ENCODE measurements around the gene ETS1.

ETS1 gene

DNA sequence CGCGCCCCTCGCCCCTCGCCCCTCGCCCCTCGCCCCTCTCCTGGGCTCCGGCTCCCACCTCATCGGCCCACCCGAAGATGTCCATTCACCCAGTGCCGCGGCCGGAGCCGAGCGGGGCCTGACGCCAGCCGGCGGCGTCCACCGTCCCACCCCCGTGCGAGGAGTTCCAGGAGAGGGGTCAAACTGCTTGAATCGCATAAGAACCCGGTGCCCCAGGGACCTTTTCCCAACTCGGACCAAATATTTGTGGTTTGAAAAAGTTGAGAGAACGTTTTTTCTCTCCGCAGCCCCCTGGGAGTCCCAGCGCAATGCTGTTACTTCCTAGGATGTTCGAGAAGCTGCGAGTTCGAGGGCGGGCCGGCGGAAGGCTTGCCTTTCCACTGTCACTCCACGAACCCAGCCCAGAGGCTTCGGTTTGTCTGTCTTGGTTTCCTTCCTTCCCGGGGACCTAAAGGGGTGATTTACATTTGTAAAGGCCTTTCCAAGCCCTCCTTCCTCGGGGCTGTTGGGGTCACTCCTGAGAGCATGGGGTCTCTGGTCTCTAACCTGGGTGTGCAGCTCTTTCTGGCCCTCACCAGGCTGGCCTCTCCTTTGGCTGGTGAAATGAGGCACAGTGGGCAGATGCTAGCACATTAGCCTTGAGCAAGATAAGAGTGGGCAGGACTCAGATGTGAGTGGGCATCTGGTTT lies 38.0 kb downstream of the ETS1 start:
- no peak for DNase-seq (ENCODE audit: extremely low spot score)
- POLR2A ChIA-PET, result no interaction called here
- CTCF ChIA-PET, result no interaction called here

DNA sequence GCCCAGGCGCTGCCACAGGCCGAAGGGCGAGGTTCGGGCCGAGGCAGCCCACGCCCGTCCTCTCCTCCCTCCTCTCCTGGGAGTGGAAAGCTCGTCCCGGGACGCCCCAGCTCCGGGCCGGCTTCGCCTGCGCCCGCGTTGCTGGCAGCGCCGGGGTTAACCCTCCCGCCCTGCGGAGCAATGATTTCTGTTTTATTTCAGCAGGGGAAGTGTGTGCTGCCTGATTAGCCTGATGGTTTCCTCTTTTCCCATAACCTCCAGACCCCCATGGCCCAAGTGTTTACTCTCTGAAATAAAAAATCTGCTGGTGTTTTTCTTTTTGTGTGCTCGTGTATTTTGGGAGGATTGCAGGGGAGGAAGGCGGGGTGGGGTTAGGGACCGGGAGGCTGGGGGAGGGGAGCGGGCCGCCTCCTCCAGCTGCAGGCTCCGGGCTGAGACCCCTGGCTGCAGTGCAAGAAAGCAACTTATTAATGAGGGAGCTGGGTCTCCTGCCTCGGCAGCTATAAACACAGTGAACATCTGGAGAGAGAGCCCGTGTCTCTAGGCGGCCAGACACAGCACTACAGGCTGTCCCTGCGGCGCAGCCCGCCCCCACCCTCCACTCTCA lies 38.6 kb downstream of the ETS1 start:
- DNase-seq (ENCODE audit: extremely low spot score), result no peak
- TF ChIP-seq NFRKB (IDR thresholded peaks at IDR 0.05), result no peak
- no peak for TF ChIP-seq SP1 (IDR thresholded peaks at IDR 0.05)
- ChIA-PET POLR2A (no interaction called here), CTCF (no interaction called here)

More for the DNA sequence above, 38.0 kb downstream of the ETS1 start:
- TF ChIP-seq SP1 (IDR thresholded peaks at IDR 0.05), result no peak
- TF ChIP-seq ZNF384 (IDR thresholded peaks at IDR 0.05), result no peak
- TF ChIP-seq LEF1 (IDR thresholded peaks at IDR 0.05; ENCODE audit: borderline replicate concordance), result no peak
- TF ChIP-seq FOXK2 (IDR thresholded peaks at IDR 0.05), result no peak
- TF ChIP-seq, protein P1, sequence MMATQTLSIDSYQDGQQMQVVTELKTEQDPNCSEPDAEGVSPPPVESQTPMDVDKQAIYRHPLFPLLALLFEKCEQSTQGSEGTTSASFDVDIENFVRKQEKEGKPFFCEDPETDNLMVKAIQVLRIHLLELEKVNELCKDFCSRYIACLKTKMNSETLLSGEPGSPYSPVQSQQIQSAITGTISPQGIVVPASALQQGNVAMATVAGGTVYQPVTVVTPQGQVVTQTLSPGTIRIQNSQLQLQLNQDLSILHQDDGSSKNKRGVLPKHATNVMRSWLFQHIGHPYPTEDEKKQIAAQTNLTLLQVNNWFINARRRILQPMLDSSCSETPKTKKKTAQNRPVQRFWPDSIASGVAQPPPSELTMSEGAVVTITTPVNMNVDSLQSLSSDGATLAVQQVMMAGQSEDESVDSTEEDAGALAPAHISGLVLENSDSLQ (IDR thresholded peaks at IDR 0.05), result no peak
- TF ChIP-seq HDGF (IDR thresholded peaks at IDR 0.05; ENCODE audit: borderline replicate concordance), result no peak
- TF ChIP-seq FOXA1 (IDR thresholded peaks at IDR 0.05), result no peak
- no peak for TF ChIP-seq BHLHE40 (IDR thresholded peaks at IDR 0.05; ENCODE audit: borderline replicate concordance)
- TF ChIP-seq L3MBTL2 (conservative IDR thresholded peaks at IDR 0.05), result no peak
- no peak for TF ChIP-seq SUZ12 (IDR thresholded peaks at IDR 0.05)
- no peak for TF ChIP-seq FOXM1 (IDR thresholded peaks at IDR 0.05; ENCODE audit: borderline replicate concordance)
- TF ChIP-seq ARNT (IDR thresholded peaks at IDR 0.05), result no peak
- no peak for TF ChIP-seq NFRKB (IDR thresholded peaks at IDR 0.05)
- no peak for TF ChIP-seq CTBP1 (IDR thresholded peaks at IDR 0.05; ENCODE audit: borderline replicate concordance)
- no peak for TF ChIP-seq ELF4 (IDR thresholded peaks at IDR 0.05)
- TF ChIP-seq TARDBP (IDR thresholded peaks at IDR 0.05), result no peak

DNA sequence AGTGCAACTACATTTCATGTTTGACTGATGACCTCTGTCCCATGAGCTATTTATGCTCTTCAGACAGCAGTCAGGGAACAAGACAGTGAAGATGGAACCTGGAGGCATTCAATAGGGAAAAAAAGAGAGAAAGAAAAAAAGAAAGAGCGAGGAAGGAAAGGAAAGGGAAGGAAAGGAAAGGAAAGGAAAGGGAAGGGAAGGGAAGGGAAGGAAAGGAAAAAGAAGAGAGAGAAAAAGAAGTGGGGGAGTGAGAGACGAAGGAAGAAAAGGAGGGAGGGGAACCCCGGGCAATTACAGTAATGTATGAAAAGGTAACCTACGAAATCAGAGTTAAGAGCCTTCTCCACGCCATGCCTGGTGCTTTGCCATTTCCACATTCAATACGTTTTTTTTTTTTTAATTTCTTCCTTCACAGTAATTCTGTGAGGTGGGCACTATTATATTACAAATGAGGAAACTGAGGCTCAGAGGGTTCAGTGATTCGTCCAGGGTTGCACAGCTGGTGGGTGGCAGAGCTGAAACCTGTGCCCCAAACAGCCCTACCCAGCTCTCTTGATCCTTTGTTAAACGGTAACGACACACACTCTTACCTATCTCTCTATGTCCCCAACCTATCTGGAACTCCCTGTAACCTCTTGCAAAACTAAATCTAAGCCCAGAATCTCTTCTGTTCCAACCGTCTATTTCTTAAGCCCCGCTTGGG lies 39.3 kb downstream of the ETS1 start:
- CTCF ChIA-PET, result no interaction called here
- POLR2A ChIA-PET, result no interaction called here
- TF ChIP-seq FOXM1 (IDR thresholded peaks at IDR 0.05; ENCODE audit: borderline replicate concordance) (no peak), ZNF384 (IDR thresholded peaks at IDR 0.05) (no peak), FOXK2 (IDR thresholded peaks at IDR 0.05) (no peak), LEF1 (IDR thresholded peaks at IDR 0.05; ENCODE audit: borderline replicate concordance) (no peak), L3MBTL2 (conservative IDR thresholded peaks at IDR 0.05) (no peak), TARDBP (IDR thresholded peaks at IDR 0.05) (no peak), SUZ12 (IDR thresholded peaks at IDR 0.05) (no peak), SP1 (IDR thresholded peaks at IDR 0.05) (no peak), ELF4 (IDR thresholded peaks at IDR 0.05) (no peak), NFRKB (IDR thresholded peaks at IDR 0.05) (no peak), HDGF (IDR thresholded peaks at IDR 0.05; ENCODE audit: borderline replicate concordance) (no peak), ARNT (IDR thresholded peaks at IDR 0.05) (no peak), CTBP1 (IDR thresholded peaks at IDR 0.05; ENCODE audit: borderline replicate concordance) (no peak), FOXA1 (IDR thresholded peaks at IDR 0.05) (no peak), BHLHE40 (IDR thresholded peaks at IDR 0.05; ENCODE audit: borderline replicate concordance) (no peak)
- TF ChIP-seq, protein P1 (IDR thresholded peaks at IDR 0.05), result no peak
- DNase-seq (ENCODE audit: extremely low spot score), result no peak

DNA sequence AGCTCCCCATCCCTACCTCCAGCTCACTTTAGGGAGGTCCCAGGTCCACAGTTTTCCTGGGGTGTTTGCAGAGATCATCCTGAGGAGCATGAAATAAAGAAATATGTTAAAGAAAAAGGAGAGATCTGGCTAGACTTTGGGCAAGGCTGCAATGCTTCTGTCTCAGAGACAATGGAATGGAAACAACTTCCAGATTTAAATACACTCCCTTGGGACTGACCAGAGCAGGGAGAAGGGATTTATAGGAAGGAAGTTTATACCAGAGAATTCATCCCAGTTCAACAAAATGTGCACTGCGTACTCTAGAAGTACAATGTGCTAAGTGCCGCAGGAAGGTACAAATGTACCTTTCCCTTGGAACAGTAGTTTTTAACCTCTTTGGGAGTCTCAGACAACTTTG lies 40.4 kb downstream of the ETS1 start:
- ChIA-PET CTCF (no interaction called here), POLR2A (no interaction called here)

DNA sequence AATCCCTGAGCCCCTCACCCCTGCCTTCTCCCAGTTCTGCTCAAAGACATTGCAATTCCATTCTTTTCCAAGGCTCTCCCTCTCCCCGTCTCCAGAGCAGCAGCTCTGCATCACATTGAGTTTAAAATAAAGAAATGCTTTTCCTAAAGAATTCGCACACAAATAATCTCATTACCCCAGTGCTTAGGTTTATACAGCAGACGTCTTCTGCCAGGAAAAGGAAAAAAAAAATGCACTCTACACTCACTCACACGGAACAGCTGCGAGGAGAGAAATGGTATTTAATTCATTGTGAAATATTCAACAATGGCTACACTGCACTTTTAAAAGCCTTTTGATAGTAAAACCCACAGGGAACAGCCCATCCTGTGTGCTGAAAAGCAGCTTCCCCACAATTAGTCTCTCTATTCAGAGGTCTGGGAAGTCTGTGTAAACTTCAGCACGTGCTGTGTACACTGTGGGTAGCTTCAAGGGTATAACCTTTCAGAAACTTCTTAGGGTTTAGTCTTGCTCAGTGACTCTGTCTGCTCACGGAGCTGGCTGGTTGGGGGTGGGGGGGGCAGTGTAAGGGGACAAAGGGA lies 42.8 kb downstream of the ETS1 start:
- CTCF ChIA-PET, result no interaction called here
- DNase-seq (ENCODE audit: extremely low spot score), result no peak
- no peak for TF ChIP-seq FOXA1 (IDR thresholded peaks at IDR 0.05)
- TF ChIP-seq TARDBP (IDR thresholded peaks at IDR 0.05), result no peak
- TF ChIP-seq ELF4 (IDR thresholded peaks at IDR 0.05), result no peak
- no peak for TF ChIP-seq CTBP1 (IDR thresholded peaks at IDR 0.05; ENCODE audit: borderline replicate concordance)
- TF ChIP-seq SP1 (IDR thresholded peaks at IDR 0.05), result no peak
- TF ChIP-seq L3MBTL2 (conservative IDR thresholded peaks at IDR 0.05), result no peak
- POLR2A ChIA-PET, result no interaction called here

More for the DNA sequence above, 40.4 kb downstream of the ETS1 start:
- TF ChIP-seq CTBP1 (IDR thresholded peaks at IDR 0.05; ENCODE audit: borderline replicate concordance) (no peak), FOXM1 (IDR thresholded peaks at IDR 0.05; ENCODE audit: borderline replicate concordance) (no peak), ELF4 (IDR thresholded peaks at IDR 0.05) (no peak), ARNT (IDR thresholded peaks at IDR 0.05) (no peak), ZNF384 (IDR thresholded peaks at IDR 0.05) (no peak), TARDBP (IDR thresholded peaks at IDR 0.05) (no peak), L3MBTL2 (conservative IDR thresholded peaks at IDR 0.05) (no peak), FOXA1 (IDR thresholded peaks at IDR 0.05) (no peak), NFRKB (IDR thresholded peaks at IDR 0.05) (no peak), SP1 (IDR thresholded peaks at IDR 0.05) (no peak), HDGF (IDR thresholded peaks at IDR 0.05; ENCODE audit: borderline replicate concordance) (no peak), LEF1 (IDR thresholded peaks at IDR 0.05; ENCODE audit: borderline replicate concordance) (no peak), SUZ12 (IDR thresholded peaks at IDR 0.05) (no peak), FOXK2 (IDR thresholded peaks at IDR 0.05) (no peak), BHLHE40 (IDR thresholded peaks at IDR 0.05; ENCODE audit: borderline replicate concordance) (no peak)
- TF ChIP-seq, protein P1 (IDR thresholded peaks at IDR 0.05), result no peak
- DNase-seq (ENCODE audit: extremely low spot score), result no peak

All from HEK293T (cell line).